GM12865 (cell line): ENCODE measurements around the gene GSC2.

Experiments
- DNase-seq: peaks from one replicate; pipeline ENCODE4 v3.0.0; 2010; ENCODE audit warnings: low read depth
- H3K4me3 ChIP-seq: 2 replicates; pipeline ENCODE4 v1.5.1; 2011; ENCODE audit warnings: mild to moderate bottlenecking, low read depth, low read length, control low read depth
- TF ChIP-seq, protein P1 (sequence below): IDR thresholded peaks from 2 replicates; pipeline ENCODE4 v1.5.1; 2011; ENCODE audit warnings: low read length, control low read depth, low read depth, inconsistent platforms; ENCODE audit not compliant: insufficient read depth; ENCODE audit errors: missing control alignments

Gene GSC2

GRCh38 chr22:19173047-19174035 lies 23.2 kb upstream of the GSC2 start:
- peak overlapping the region; percentile 93 for H3K4me3 ChIP-seq

DNA sequence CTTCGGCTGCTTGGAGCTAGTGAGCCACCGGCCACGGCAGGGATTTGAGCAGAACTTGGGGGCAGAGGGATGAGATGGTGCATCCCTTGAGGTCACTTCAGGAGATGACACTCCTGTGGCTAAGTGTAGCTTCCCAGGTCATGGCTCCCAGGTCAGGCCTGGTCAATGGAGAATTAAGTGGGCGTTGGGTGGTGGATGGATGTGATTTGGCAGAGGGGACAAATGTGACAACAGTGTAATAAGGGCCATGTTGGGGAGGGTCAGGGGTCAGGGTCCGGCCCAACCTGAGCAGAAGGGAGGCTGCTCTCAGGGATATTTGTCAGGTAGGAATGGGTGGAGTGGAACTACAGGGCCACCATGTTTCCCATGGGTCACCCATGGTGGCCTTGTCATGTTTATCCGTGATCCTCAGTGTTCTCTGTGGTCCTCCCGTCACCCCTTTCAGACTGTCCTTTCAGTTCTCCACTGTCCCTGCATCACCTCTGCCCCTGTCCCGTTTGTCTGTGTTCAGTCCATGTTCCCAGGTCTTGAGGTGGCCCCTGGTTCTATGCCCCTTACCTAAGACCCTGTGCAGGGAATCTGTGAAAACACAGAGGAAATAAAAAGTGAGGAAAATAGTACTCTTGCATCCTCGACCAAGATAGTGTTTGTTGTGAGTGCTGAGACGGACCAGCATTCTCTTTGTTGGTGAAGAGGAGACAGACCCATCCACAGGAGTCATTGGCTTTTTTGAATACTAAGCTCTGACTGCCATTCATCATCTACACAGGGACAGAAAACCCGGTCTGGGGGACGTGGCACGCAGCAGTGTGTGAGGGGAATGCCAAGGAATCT lies 22.3 kb upstream of the GSC2 start:
- no peak for DNase-seq
- TF ChIP-seq, protein P1, sequence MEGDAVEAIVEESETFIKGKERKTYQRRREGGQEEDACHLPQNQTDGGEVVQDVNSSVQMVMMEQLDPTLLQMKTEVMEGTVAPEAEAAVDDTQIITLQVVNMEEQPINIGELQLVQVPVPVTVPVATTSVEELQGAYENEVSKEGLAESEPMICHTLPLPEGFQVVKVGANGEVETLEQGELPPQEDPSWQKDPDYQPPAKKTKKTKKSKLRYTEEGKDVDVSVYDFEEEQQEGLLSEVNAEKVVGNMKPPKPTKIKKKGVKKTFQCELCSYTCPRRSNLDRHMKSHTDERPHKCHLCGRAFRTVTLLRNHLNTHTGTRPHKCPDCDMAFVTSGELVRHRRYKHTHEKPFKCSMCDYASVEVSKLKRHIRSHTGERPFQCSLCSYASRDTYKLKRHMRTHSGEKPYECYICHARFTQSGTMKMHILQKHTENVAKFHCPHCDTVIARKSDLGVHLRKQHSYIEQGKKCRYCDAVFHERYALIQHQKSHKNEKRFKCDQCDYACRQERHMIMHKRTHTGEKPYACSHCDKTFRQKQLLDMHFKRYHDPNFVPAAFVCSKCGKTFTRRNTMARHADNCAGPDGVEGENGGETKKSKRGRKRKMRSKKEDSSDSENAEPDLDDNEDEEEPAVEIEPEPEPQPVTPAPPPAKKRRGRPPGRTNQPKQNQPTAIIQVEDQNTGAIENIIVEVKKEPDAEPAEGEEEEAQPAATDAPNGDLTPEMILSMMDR, result no peak
- peak overlapping the region; percentile 93 for H3K4me3 ChIP-seq

More at GRCh38 chr22:19173047-19174035, 23.2 kb upstream of the GSC2 start:
- no peak for DNase-seq
- TF ChIP-seq, protein P1, result no peak

- H3K4me3 ChIP-seq, result no peak overlapping the region
- DNase-seq, result no peak
- TF ChIP-seq, protein P1, result no peak
These were observed 19.8 kb upstream of the GSC2 start for GRCh38 chr22:19169947-19170318.

GRCh38 chr22:19169002-19169946 lies 19.2 kb upstream of the GSC2 start:
- H3K4me3 ChIP-seq, result no peak overlapping the region
- no peak for DNase-seq
- TF ChIP-seq, protein P1, result no peak

- no peak overlapping the region for H3K4me3 ChIP-seq
- TF ChIP-seq, protein P1, result no peak
- DNase-seq, result no peak
These were observed 18.2 kb upstream of the GSC2 start for GRCh38 chr22:19168088-19168890.
